Activated CD8-positive, alpha-beta memory T cell treated with anti-CD3 and anti-CD28 coated beads for 36 hours (primary cell): ENCODE data around the gene MAP4. TPM values are rescaled to one million over a fixed set of nuclear protein-coding genes. Genes with fewer than 3 reads are reported as not detected.

Source experiments
- CTCF ChIA-PET: fragments of 350-600 bp; sonication (Branson Sonifier 250); formaldehyde crosslinking; loops from one replicate; lab custom pipeline; 2021; ENCODE audit warnings: antibody characterized with exemption; lab: Charles Lee
- POLR2A ChIA-PET: fragments of 350-600 bp; sonication (Branson Sonifier 250); formaldehyde crosslinking; loops from one replicate; lab custom pipeline; 2021; ENCODE audit warnings: antibody characterized with exemption; lab: Charles Lee
- total RNA-seq, 2 experiments: library from RNA; stranded (reverse); gene quantifications; one replicate each; pipeline ENCODE4 v1.2.3, GENCODE V29; 2021

MAP4 gene
- total RNA-seq, 2 experiments from 2014 or later, result 113 to 117 TPM

DNA sequence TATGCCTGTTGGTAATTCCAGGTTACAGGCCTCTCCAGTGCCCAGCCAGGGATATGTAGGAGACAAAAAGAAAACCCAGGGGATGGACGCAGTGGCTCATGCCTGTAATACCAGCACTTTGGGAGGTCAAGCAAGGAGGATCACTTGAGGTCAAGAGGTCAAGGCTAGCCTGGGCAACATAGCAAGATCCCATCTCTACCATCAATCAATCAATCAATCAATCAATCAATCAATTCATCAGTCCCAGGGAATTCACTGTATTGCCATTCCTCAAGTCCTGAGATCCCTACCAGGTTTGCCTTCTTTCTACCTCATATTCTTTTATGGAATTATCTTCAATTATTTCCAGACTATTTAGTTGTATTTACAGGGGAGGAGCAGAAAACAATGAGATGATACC, 131.0 kb downstream of the MAP4 start:
- CTCF ChIA-PET, result no interaction called here
- POLR2A ChIA-PET, result no interaction called here

- ChIA-PET POLR2A (no interaction called here), CTCF (no interaction called here)
Observed at GRCh38 chr3:47884603-47885002, 131.6 kb downstream of the MAP4 start.

DNA sequence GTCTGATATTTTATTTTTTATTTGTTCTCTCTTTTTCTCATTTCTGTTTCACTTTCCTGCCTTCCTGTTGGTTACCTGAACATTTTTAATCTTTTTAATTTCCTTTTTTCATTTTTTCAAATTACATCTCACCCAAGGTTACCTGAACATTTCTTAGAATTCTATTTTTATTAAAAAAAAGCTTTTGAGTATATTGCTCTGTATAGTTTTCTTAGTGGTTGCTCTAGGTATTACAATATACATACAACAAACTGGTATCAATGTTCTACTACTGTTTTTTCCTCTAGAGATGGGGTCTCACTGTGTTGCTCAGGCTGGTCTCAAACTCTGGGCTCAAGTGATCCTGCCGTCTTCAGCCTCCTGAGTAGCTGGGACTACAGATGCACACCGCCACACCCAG, 133.9 kb downstream of the MAP4 start:
- ChIA-PET CTCF (no interaction called here), POLR2A (interaction anchor here (0.6 kb wide), 1 partner anchor 57 kb away, joined by 3 read pairs; no protein-coding TSS in a partner anchor)

DNA sequence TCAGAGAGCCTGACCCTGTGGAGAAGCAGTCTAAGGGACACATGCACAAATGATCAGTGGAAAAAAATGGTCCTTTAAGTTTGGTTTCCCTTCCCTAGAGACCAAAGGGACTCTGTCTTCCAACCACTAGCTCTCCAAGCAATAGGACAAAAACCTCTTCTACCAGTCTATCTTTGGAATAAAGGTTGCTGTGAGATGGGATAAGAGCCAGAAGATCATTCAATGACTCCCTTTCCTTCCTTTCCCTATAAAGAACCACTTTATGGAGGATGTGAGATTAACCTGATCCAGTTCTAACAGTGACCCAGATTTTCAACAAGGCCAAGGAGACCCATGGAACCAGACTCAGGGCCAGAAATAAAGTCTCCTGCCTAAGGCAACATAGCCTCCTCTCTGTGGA, 138.5 kb downstream of the MAP4 start:
- ChIA-PET POLR2A (no interaction called here), CTCF (interaction anchor here (1.0 to 1.4 kb wide), 2 partner anchors 13 to 42 kb away, joined by 3 to 4 read pairs; no protein-coding TSS in a partner anchor)

DNA sequence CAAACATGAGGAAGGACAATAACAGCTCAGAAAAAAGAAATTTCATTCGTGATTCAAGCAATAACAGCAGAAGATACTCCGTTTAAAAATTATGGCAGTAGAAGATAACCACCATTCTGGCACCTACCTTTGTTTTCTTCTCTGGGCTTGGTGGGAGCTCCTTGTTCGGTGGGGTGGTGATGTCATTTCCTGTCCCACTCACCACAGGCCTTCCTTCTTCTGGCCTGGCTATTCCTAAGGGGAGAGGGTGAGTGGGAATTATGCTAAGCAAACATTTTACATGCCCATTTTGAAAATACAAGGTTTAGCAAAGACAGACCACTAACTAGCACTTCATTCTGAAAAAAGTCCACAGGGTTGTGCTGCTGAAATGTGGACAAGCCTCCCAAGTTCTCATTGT, 138.9 kb downstream of the MAP4 start:
- CTCF ChIA-PET, result interaction anchor here (0.7 to 1.4 kb wide), 3 partner anchors 12 to 206 kb away, joined by 3 to 4 read pairs (median 3); no protein-coding TSS in a partner anchor
- POLR2A ChIA-PET, result no interaction called here

- POLR2A ChIA-PET, result no interaction called here
- CTCF ChIA-PET, result no interaction called here
Observed at GRCh38 chr3:47874913-47875312, 141.3 kb downstream of the MAP4 start.

DNA sequence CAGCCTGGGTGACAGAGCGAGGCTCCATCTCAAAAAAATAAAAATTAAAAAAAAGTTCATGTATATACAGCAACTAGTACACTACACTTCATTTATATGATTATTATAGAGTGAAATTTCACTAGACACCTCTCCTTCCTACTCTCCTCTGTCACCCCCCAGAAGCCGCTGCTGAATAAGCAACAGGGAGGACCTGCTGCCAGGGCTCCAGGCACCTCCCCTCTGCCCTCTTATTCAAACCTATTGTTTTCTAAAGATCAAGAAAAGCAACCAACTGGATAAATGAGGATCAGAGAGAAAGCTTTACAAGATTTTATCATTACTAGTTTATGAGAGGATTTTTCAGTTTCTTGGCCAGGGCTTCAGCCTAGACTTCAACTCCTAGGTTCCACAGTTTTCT, 141.8 kb downstream of the MAP4 start:
- POLR2A ChIA-PET, result no interaction called here

DNA sequence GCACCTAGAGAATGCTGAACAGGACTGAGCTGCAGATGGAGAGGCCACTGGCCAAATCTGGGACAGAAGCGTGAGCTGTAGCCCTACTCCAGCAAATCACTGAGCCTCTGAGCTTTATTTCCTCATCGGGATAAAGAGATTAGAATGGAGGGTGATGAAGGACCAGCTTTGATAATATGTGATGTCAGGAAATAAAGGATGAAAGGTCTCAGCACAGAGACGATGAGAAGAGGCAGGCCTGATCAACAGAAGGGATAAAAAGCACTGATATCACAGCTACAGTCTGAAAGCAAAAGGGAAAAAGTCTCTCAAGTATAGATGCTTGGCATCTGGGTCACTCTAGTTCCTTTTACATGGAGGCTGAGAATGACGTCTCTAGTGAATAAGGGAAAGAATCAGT, 143.3 kb downstream of the MAP4 start:
- ChIA-PET CTCF (interaction anchor here (0.6 kb wide), 1 partner anchor 333 kb away, joined by 4 read pairs; no protein-coding TSS in a partner anchor), POLR2A (no interaction called here)

More for the DNA sequence above, 141.8 kb downstream of the MAP4 start:
- CTCF ChIA-PET, result no interaction called here

- POLR2A ChIA-PET, result no interaction called here
- CTCF ChIA-PET, result no interaction called here
Observed at GRCh38 chr3:47871389-47871788, 144.8 kb downstream of the MAP4 start.

DNA sequence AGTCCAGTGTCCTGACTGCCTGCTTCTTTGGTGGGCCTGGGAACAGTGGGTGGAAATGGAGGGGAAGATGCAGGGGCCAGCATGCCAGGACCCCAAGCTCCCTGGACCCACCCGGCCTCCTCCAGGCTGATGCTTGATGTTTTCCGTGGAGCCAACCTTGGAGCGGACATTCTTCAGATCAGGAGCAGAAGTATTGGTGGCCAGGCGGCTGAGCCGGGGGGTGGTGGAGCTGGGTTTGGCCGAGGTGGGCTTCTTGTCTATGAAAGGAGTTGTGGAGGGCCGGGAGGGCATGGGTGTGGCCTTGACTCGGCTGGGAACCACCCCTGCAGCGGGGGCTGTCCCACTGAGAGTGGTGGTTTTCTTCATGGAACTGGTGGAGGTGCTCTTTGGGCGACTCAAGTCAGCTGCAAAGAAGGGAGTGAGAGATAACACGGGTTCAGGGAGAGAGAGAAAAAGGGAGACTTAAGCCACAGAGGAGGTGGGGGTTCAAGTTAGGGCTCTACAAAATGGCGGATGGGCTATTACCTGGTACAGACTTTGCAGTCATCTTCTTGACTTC, 145.4 kb downstream of the MAP4 start:
- CTCF ChIA-PET, result no interaction called here
- POLR2A ChIA-PET, result no interaction called here

DNA sequence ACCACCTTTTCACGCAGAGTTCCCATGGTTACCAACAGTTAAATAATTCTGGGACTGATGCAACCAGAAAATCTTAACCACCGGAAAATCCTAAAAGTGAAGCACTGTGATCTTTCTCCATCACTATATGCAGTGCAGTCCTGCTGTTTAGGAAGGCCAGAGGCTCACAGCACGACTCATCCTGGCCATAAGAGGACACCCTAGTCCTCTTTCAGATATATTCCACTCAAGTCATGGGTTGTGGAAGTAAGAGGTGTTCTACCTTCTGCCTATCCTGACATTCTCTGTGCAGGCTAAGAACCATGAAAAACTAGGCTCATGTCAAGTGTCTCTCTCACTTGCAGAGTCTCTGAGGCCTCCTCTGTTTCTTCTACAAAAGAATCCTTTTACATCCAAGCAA, 146.1 kb downstream of the MAP4 start:
- ChIA-PET CTCF (no interaction called here), POLR2A (no interaction called here)

GRCh38 chr3:47868306-47868705, 147.9 kb downstream of the MAP4 start:
- CTCF ChIA-PET, result no interaction called here
- POLR2A ChIA-PET, result no interaction called here

GRCh38 chr3:47867451-47868044, 148.7 kb downstream of the MAP4 start:
- ChIA-PET POLR2A (no interaction called here), CTCF (interaction anchor here (1.5 kb wide), 1 partner anchor 43 kb away, joined by 4 read pairs; no protein-coding TSS in a partner anchor)

DNA sequence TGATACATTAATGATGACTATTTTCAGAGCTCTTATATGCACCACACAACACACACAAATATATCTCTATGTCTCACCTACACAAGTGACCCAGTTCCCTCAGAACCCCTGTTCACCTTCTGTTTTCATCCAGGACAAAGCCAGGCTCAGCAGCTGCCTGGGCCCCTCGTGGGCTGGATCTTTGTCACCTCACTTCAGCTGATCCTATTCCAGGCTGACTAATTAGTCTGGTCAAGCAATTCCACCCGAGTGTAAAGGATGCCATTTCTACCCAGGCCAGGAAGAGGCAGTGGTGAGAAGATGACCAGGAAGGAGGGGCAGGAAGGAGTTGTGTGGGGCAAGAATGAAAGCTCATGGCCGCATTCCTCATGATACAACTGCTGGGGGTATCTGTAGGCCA, 151.0 kb downstream of the MAP4 start:
- ChIA-PET CTCF (interaction anchor here (1.6 kb wide), 1 partner anchor 13 kb away, joined by 4 read pairs; no protein-coding TSS in a partner anchor), POLR2A (no interaction called here)

DNA sequence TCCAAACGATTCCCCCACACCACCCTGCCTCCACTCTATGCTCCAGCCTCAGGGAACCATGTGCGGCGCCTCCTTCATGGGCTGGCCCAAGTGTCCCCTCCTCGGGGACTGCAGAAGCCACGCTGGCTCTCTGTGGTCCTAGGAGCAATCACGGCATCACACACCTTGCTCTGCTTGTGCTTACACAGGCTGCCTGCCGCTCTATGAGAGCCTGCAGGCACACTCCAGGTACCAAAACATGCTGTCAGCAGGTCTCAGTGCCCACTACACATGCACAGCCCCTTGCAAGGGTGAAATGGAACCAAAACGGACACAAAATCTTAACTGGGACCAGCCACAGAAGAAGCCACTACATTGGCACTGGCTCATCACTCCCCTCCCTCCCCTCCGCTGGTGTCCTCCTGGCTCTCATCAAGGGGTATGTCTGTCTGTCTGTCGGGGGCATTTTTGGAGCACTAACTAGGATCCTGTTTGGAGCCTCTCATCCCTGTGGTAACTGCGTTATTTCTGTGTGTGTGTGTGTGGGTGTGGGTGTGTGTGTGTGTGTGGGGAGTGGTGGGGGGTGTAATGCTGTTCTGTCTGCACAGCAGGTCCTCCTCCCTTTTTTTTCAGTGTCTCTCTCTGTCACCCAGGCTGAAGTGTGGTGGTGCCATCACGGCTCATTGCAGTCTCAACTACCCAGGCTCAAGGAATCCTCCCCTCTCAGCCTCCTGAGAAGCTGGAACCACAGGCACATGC, 152.7 kb downstream of the MAP4 start:
- CTCF ChIA-PET, result interaction anchor here (1.2 kb wide), 1 partner anchor 26 kb away, joined by 3 read pairs; no protein-coding TSS in a partner anchor
- POLR2A ChIA-PET, result no interaction called here

GRCh38 chr3:47859956-47860605, 156.1 kb downstream of the MAP4 start:
- CTCF ChIA-PET, result interaction anchor here (0.8 kb wide), 1 partner anchor 24 kb away, joined by 3 read pairs; no protein-coding TSS in a partner anchor
- POLR2A ChIA-PET, result no interaction called here

DNA sequence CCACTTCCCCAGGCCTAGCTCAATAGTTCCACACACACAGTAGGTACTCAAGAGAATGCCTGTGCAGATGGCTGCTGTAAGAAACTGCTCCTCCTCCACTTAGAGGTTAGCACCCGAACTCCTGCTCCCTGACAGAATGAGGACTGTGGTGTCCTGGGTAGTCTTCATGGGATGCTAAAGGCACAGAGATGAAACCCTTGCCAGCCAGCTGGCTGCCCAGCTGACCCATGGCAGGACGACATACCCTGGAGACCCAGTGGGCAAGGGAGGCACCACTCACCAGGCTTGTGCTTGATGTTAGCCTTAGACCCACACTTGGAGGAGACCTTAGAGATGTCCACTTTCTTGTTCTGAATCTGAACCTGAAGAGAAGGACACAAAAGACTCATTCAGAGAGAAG, 159.1 kb downstream of the MAP4 start:
- ChIA-PET CTCF (interaction anchor here (0.9 kb wide), 1 partner anchor 578 kb away, joined by 3 read pairs; no protein-coding TSS in a partner anchor), POLR2A (no interaction called here)

DNA sequence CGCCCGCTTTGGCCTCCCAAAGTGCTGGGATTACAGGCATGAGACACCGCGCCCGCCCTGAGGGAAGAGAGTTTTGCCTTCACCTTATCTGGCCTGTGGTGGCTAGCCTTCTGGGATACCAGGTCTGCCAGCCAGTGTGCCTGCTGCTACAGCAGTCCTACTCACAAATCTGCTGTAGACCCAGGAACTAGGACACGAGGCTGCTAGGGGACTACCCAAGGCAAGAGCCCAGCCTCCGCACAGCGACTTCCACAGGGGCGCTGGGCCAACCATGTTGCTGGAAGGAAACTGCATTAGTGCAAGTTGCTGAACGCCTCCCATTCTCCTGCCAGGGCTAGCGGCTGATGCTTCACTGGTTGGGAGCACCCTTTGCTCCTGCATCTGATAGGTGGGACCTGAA, 159.5 kb downstream of the MAP4 start:
- CTCF ChIA-PET, result interaction anchor here (0.9 kb wide), 1 partner anchor 578 kb away, joined by 3 read pairs; no protein-coding TSS in a partner anchor
- POLR2A ChIA-PET, result no interaction called here

DNA sequence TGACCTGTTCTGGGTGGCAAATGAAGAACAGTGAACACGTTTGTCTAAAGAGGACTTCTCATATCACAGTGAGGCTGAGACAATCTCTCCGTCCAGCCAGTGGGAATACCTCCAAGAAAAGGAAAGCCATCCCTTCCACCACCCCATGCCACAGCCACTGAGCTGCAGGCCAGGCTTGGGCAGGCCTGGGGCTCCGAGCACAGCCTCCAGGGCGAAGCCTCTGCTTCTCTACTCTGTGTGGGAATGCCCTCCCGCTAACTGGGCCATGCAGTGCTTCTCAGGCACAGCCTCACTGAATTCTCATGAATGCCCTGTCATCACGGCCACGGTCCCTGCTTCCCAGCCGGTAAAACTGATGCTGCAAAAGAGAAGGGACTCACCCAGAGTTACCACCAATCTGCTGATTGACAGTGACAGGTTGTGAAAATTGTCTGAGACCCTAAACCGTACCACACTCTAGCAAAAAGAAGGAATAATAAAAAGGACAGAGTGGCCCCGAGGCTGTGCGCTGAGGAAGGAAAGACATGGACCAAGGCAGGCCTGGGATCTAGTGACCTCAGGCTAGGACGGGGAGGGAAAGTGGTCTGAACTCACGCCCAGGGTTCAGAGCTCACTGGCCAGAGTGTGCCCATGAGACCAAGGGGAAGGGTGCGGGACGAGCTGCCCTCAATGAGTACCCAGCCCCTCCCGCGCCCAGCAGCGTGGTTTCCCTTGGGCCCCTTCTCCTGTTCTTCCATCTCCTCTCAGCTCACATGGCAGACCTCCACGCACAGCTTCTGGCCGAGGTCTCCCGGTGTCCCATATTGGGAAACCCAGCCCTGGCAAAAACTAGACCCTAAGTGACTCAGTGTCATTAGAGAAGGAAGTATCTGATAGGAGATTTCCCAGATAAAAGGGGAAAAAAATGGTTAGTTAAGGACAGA, 160.5 kb downstream of the MAP4 start:
- POLR2A ChIA-PET, result no interaction called here
- CTCF ChIA-PET, result no interaction called here
